ENCODE results near the gene TOM1L2.

TOM1L2 gene

GRCh38 chr17:17886726-17887125, 85.5 kb downstream of the TOM1L2 start:
- Histone ChIP-seq H3F3A (ENCODE audit: control insufficient read depth, insufficient read depth) (no peaks in the 10 kb centered on the region), H3K9me3 (ENCODE audit: control insufficient read depth, insufficient read depth, low read length) (no peaks in the 10 kb centered on the region), H3K27me3 (ENCODE audit: control insufficient read depth, low read length) (no peaks in the 10 kb centered on the region), H3K4me1 (ENCODE audit: control insufficient read depth, low read length) (peaks cover 15% of the 10 kb centered on the region), H3K9me2 (replicated peaks; ENCODE audit: control insufficient read depth, low read length) (no peaks in the 10 kb centered on the region), H3K79me2 (ENCODE audit: control insufficient read depth, low read length) (no peaks in the 10 kb centered on the region), H3K27ac (ENCODE audit: low read depth, low read length) (no peak overlapping the region), H4K20me1 (ENCODE audit: control insufficient read depth, insufficient read depth, low read depth, low read length) (0 out of 2 replicates have a peak, but pooled peaks cover 6% of the 10 kb centered on the region), H3K36me3 (ENCODE audit: control insufficient read depth, low read length) (no peaks in the 10 kb centered on the region), H3K4me3 (ENCODE audit: low read length) (no peak overlapping the region), H3K4me2 (ENCODE audit: low read length) (no peak overlapping the region)
- TF ChIP-seq, protein P1, sequence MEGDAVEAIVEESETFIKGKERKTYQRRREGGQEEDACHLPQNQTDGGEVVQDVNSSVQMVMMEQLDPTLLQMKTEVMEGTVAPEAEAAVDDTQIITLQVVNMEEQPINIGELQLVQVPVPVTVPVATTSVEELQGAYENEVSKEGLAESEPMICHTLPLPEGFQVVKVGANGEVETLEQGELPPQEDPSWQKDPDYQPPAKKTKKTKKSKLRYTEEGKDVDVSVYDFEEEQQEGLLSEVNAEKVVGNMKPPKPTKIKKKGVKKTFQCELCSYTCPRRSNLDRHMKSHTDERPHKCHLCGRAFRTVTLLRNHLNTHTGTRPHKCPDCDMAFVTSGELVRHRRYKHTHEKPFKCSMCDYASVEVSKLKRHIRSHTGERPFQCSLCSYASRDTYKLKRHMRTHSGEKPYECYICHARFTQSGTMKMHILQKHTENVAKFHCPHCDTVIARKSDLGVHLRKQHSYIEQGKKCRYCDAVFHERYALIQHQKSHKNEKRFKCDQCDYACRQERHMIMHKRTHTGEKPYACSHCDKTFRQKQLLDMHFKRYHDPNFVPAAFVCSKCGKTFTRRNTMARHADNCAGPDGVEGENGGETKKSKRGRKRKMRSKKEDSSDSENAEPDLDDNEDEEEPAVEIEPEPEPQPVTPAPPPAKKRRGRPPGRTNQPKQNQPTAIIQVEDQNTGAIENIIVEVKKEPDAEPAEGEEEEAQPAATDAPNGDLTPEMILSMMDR (IDR thresholded peaks at IDR 0.05; ENCODE audit: low read depth, low read length, poor library complexity, severe bottlenecking): no peak
- TF ChIP-seq EZH2phosphoT487 (IDR thresholded peaks at IDR 0.05; ENCODE audit: borderline replicate concordance, low read length): no peak

DNA sequence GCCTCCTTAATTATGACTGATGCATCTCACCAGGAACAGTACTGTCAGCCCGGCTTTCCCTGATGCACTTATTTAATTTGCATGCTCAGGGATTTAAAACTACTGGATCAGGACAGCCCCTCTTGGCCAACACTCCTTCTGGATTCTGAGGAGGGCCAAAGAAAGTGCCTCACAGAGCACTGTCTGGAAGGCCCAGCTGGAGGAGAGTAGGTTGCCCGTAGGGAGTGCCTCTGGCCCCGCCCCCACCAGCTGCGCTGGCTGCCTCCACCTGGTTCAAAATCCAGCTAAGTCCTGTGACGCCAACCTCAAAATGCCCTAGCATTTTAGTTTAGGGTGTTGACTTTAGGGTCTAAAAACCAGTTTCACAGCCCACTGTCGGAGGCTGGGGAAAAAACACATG, 86.0 kb downstream of the TOM1L2 start:
- Histone ChIP-seq H3F3A (ENCODE audit: control insufficient read depth, insufficient read depth) (no peaks in the 10 kb centered on the region), H3K4me3 (ENCODE audit: low read length) (no peak overlapping the region), H4K20me1 (ENCODE audit: control insufficient read depth, insufficient read depth, low read depth, low read length) (0 out of 2 replicates have a peak, but pooled peaks cover 6% of the 10 kb centered on the region), H3K36me3 (ENCODE audit: control insufficient read depth, low read length) (no peaks in the 10 kb centered on the region), H3K4me2 (ENCODE audit: low read length) (no peak overlapping the region), H3K9me2 (replicated peaks; ENCODE audit: control insufficient read depth, low read length) (no peaks in the 10 kb centered on the region), H3K4me1 (ENCODE audit: control insufficient read depth, low read length) (peaks cover 13% of the 10 kb centered on the region), H3K27me3 (ENCODE audit: control insufficient read depth, low read length) (no peaks in the 10 kb centered on the region), H3K79me2 (ENCODE audit: control insufficient read depth, low read length) (no peaks in the 10 kb centered on the region), H3K27ac (ENCODE audit: low read depth, low read length) (no peak overlapping the region), H3K9me3 (ENCODE audit: control insufficient read depth, insufficient read depth, low read length) (no peaks in the 10 kb centered on the region)
- TF ChIP-seq, protein P1 (IDR thresholded peaks at IDR 0.05; ENCODE audit: low read depth, low read length, poor library complexity, severe bottlenecking): no peak
- no peak for TF ChIP-seq EZH2phosphoT487 (IDR thresholded peaks at IDR 0.05; ENCODE audit: borderline replicate concordance, low read length)

DNA sequence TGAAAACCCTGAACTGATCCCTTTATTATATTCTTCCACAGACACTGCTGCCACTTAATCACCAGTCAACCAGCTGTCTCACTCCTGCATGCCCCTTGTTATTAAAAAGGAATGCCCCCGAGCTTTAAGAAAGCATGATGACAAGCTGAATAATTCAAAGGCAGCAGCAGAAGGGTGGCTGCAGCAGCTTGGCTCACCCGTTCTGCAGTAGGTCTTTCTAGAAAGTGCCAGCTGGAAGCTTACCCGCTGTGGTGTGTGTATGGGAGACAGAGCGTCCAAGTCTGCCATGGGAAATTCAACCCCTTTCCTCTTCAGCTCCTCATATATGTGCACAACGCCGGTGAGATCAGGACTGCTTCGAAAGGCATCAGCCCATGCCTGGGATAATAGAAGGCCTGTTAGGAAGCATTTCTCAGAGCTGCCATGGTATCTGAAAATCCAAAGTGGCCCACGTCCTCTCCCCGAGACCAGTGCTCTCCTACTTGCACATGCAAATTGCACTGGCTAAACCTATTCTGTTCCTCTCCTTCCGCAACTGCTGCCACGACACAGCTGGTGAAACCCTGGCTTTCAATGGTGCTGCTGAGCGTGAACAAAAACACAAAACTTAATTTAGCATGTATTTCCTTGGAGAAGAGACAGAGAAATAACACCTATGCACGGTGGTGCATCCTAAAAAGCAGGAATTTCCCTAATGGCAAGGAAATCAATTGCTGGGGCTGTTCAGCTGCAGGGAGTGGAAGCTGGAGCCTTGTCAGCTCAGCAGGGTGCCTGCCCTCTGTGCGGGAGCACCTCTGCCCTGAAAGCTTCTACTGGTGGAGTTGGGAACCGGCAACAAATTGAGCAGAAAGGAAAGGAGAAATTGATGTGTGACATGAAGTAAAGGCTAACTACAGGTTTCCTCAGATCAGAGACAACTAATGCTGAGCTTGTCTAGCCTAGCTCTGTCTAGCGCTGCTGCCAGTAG, 87.5 kb downstream of the TOM1L2 start:
- H3K27ac ChIP-seq (ENCODE audit: low read depth, low read length): no peak overlapping the region
- peaks cover 4% of the 10 kb centered on the region for H3K4me1 ChIP-seq (ENCODE audit: control insufficient read depth, low read length)
- no peaks in the 10 kb centered on the region for H3K9me2 ChIP-seq (replicated peaks; ENCODE audit: control insufficient read depth, low read length)
- no peaks in the 10 kb centered on the region for H3K27me3 ChIP-seq (ENCODE audit: control insufficient read depth, low read length)
- TF ChIP-seq EZH2phosphoT487 (IDR thresholded peaks at IDR 0.05; ENCODE audit: borderline replicate concordance, low read length): no peak
- TF ChIP-seq, protein P1 (IDR thresholded peaks at IDR 0.05; ENCODE audit: low read depth, low read length, poor library complexity, severe bottlenecking): no peak
- H4K20me1 ChIP-seq (ENCODE audit: control insufficient read depth, insufficient read depth, low read depth, low read length): 0 out of 2 replicates have a peak, but pooled peaks cover 6% of the 10 kb centered on the region
- no peaks in the 10 kb centered on the region for H3K36me3 ChIP-seq (ENCODE audit: control insufficient read depth, low read length)
- no peaks in the 10 kb centered on the region for H3F3A ChIP-seq (ENCODE audit: control insufficient read depth, insufficient read depth)
- no peak overlapping the region for H3K4me2 ChIP-seq (ENCODE audit: low read length)
- H3K79me2 ChIP-seq (ENCODE audit: control insufficient read depth, low read length): no peaks in the 10 kb centered on the region
- H3K4me3 ChIP-seq (ENCODE audit: low read length): no peak overlapping the region
- no peaks in the 10 kb centered on the region for H3K9me3 ChIP-seq (ENCODE audit: control insufficient read depth, insufficient read depth, low read length)
